Fibroblast of lung (primary cell): ENCODE data around the gene LRRK1. TPM values are rescaled to one million over a fixed set of nuclear protein-coding genes. Genes with fewer than 3 reads are reported as not detected.

Experiments
- DNase-seq, 2 donors: peaks; one replicate each; pipeline versions ENCODE4 v3.0.0 to v3.0.0-alpha.2; 2010; ENCODE audit warnings: low read depth in 2 of 2
- H2AFZ ChIP-seq: 2 replicates; pipeline ENCODE4 v1.5.1; 2012; ENCODE audit warnings: low read length, control low read depth, inconsistent platforms
- H3K27ac ChIP-seq: 2 replicates; pipeline ENCODE4 v1.5.1; 2011; ENCODE audit warnings: low read length, control low read depth; ENCODE audit not compliant: insufficient read depth
- H3K27me3 ChIP-seq: 2 replicates; pipeline ENCODE4 v1.5.1; 2011; ENCODE audit warnings: mild to moderate bottlenecking, low read length; ENCODE audit not compliant: control insufficient read depth, insufficient read depth
- H3K36me3 ChIP-seq: 2 replicates; pipeline ENCODE4 v1.5.1; 2011; ENCODE audit warnings: low read length; ENCODE audit not compliant: control insufficient read depth, insufficient read depth
- H3K4me1 ChIP-seq: 2 replicates; pipeline ENCODE4 v1.5.1; 2011; ENCODE audit warnings: low read length; ENCODE audit not compliant: control insufficient read depth, insufficient read depth; ENCODE audit errors: extremely low read depth
- H3K4me2 ChIP-seq: 2 replicates; pipeline ENCODE4 v1.5.1; 2011; ENCODE audit warnings: low read length, control low read depth; ENCODE audit not compliant: insufficient read depth; ENCODE audit errors: extremely low read depth
- H3K4me3 ChIP-seq, 4 experiments: fragments of 200-600 bp in 1 of 4; sonication (generic) in 1 of 4; replicated peaks in 1 of 4; 2 replicates each; pipeline ENCODE4 v1.5.1; 2011 to 2016; ENCODE audit warnings: low read length in 4 of 4, low read depth in 3 of 4, mild to moderate bottlenecking in 3 of 4, control low read depth in 2 of 4, inconsistent platforms in 1 of 4, mixed read lengths in 1 of 4; ENCODE audit not compliant: insufficient read depth in 1 of 4; ENCODE audit errors: control extremely low read depth in 1 of 4
- H3K79me2 ChIP-seq: 2 replicates; pipeline ENCODE4 v1.5.1; 2012; ENCODE audit warnings: mild to moderate bottlenecking, low read length, inconsistent platforms; ENCODE audit not compliant: control insufficient read depth, insufficient read depth
- H3K9ac ChIP-seq: 2 replicates; pipeline ENCODE4 v1.5.1; 2011; ENCODE audit warnings: mild to moderate bottlenecking, low read length, control low read depth; ENCODE audit not compliant: insufficient read depth
- H3K9me3 ChIP-seq: 2 replicates; pipeline ENCODE4 v1.5.1; 2012; ENCODE audit warnings: low read depth, low read length; ENCODE audit not compliant: control insufficient read depth, insufficient read depth
- H4K20me1 ChIP-seq: 2 replicates; pipeline ENCODE4 v1.5.1; 2011; ENCODE audit warnings: low read length; ENCODE audit not compliant: control insufficient read depth, insufficient read depth; ENCODE audit errors: extremely low read depth
- CTCF ChIP-seq, 2 donors: IDR thresholded peaks in 1 of 2; conservative IDR thresholded peaks in 1 of 2; 1 replicate in 1 of 2; 2 replicates in 1 of 2; pipeline ENCODE4 v1.5.1; 2011 to 2012; ENCODE audit warnings: low read length in 2 of 2, control low read depth in 1 of 2, inconsistent platforms in 1 of 2, low read depth in 1 of 2, mild to moderate bottlenecking in 1 of 2
- EZH2 ChIP-seq: IDR thresholded peaks from 2 replicates; pipeline ENCODE4 v1.5.1; 2012; ENCODE audit warnings: low read length, control low read depth, mild to moderate bottlenecking; ENCODE audit errors: missing control alignments
- polyA plus RNA-seq, 2 donors: library from polyadenylated mRNA; depleted of rRNA in 1 of 2; stranded (reverse) in 1 of 2; unstranded in 1 of 2; fragments of >200 nt; gene quantifications; 2 replicates each; pipeline ENCODE4 v1.2.1, GENCODE V29; 2011 to 2012; ENCODE audit warnings: missing spikeins in 1 of 2
- total RNA-seq: library from RNA; depleted of rRNA; stranded (reverse); fragments of >200 nt; gene quantifications from 2 replicates; pipeline ENCODE4 v1.2.1, GENCODE V29; 2014

The LRRK1 gene
- total and polyA plus RNA-seq, 2 donors (not counting 1 experiment from before 2014, with no cell fraction given), result 3.8 to 12.2 TPM

GRCh38 chr15:100885116-100885515, 34.0 kb upstream of the LRRK1 start:
- Histone ChIP-seq H3K4me3 (no peak overlapping the region), H4K20me1 (no peaks in the 10 kb centered on the region), H3K9ac (no peak overlapping the region), H3K9me3 (no peaks in the 10 kb centered on the region), H3K79me2 (no peaks in the 10 kb centered on the region), H3K4me2 (no peak overlapping the region), H3K36me3 (no peaks in the 10 kb centered on the region), H3K27me3 (peaks cover 16% of the 10 kb centered on the region), H2AFZ (no peak overlapping the region), H3K4me1 (peaks cover 3% of the 10 kb centered on the region), H3K27ac (no peak overlapping the region)
- no peak for DNase-seq
- no peak for TF ChIP-seq EZH2
- no peak for TF ChIP-seq CTCF (conservative IDR thresholded peaks at IDR 0.05 in 1 of 2, IDR thresholded peaks at IDR 0.05 in 1 of 2; ENCODE audit: low read depth in 1 of 2, low read length in 2 of 2)

- TF ChIP-seq EZH2, result no peak
- no peak for TF ChIP-seq CTCF (conservative IDR thresholded peaks at IDR 0.05 in 1 of 2, IDR thresholded peaks at IDR 0.05 in 1 of 2; ENCODE audit: low read depth in 1 of 2, low read length in 2 of 2)
- H3K27ac ChIP-seq, result no peak overlapping the region
- H3K27me3 ChIP-seq, result peaks cover 12% of the 10 kb centered on the region
- H2AFZ ChIP-seq, result no peak overlapping the region
- no peak overlapping the region for H3K4me3 ChIP-seq
- no peaks in the 10 kb centered on the region for H4K20me1 ChIP-seq
- no peak overlapping the region for H3K4me2 ChIP-seq
- H3K79me2 ChIP-seq, result no peaks in the 10 kb centered on the region
- H3K4me1 ChIP-seq, result peaks cover 3% of the 10 kb centered on the region
- no peaks in the 10 kb centered on the region for H3K9me3 ChIP-seq
- DNase-seq, result no peak
- H3K9ac ChIP-seq, result no peak overlapping the region
- H3K36me3 ChIP-seq, result no peaks in the 10 kb centered on the region
Observed at GRCh38 chr15:100885811-100886210, 33.3 kb upstream of the LRRK1 start.

- no peaks in the 10 kb centered on the region for H3K36me3 ChIP-seq
- no peak overlapping the region for H3K4me3 ChIP-seq
- H3K27me3 ChIP-seq, result peaks cover 4% of the 10 kb centered on the region
- no peak overlapping the region for H3K27ac ChIP-seq
- no peak for DNase-seq
- no peaks in the 10 kb centered on the region for H3K79me2 ChIP-seq
- H3K4me2 ChIP-seq, result no peak overlapping the region
- no peak overlapping the region for H3K9ac ChIP-seq
- H3K4me1 ChIP-seq, result peaks cover 3% of the 10 kb centered on the region
- TF ChIP-seq EZH2 (no peak), CTCF (conservative IDR thresholded peaks at IDR 0.05 in 1 of 2, IDR thresholded peaks at IDR 0.05 in 1 of 2; ENCODE audit: low read depth in 1 of 2, low read length in 2 of 2) (no peak)
- no peaks in the 10 kb centered on the region for H3K9me3 ChIP-seq
- H2AFZ ChIP-seq, result no peak overlapping the region
- H4K20me1 ChIP-seq, result no peaks in the 10 kb centered on the region
Observed at GRCh38 chr15:100887211-100887913, 31.8 kb upstream of the LRRK1 start.
